Mesenteric fat pad (tissue), 1 donor: ENCODE measurements around the gene EXT2. TPM values are rescaled to one million over a fixed set of nuclear protein-coding genes. Genes with fewer than 3 reads are reported as not detected.

ENCODE experiments used
- DNase-seq: peaks from one replicate; pipeline ENCODE4 v3.0.0-alpha.2; 2020; ENCODE audit warnings: low spot score
- total RNA-seq: library from RNA; stranded (reverse); fragmentation: NEBNext Ultra II Directional; extraction: Animal tissue kit (Norgen Biotek cat#: 25700); gene quantifications from one replicate; pipeline ENCODE4 v1.2.1, GENCODE V29; 2021
- donor health status: DM: yes; HTN: yes; CAD: no.

Gene EXT2
- total RNA-seq, 1 donor from 2014 or later: 54.3 TPM

GRCh38 chr11:44130751-44131150 is 35.3 kb downstream of the EXT2 start:
- DNase-seq: no peak

- DNase-seq: no peak
Observed at GRCh38 chr11:44133335-44133946, 38.0 kb downstream of the EXT2 start.

DNA sequence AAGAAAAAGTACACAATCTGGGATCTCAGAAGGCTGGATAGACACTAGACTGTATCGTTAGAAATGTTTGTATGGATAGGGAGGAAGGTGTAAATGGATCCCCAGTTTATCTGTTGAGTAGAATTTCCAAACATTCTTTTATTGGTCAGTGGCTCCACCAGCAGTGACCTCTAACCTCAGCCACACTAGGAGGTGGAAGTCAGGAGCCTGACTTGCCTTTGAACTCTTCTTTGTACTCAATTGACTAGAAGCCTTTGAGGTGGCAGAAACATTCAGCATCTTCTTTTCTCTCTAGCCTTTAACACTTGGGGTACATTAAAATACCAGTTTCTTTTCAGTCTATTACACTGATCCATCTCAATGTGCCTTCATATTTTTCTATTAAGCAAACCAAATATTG is 39.1 kb downstream of the EXT2 start:
- DNase-seq: no peak

- no peak for DNase-seq
Observed at GRCh38 chr11:44136176-44136945, 40.9 kb downstream of the EXT2 start.

- no peak for DNase-seq
Observed at GRCh38 chr11:44137057-44137456, 41.6 kb downstream of the EXT2 start.

GRCh38 chr11:44138286-44138685 is 42.8 kb downstream of the EXT2 start:
- DNase-seq: no peak

- no peak for DNase-seq
Observed at GRCh38 chr11:44138980-44139379, 43.5 kb downstream of the EXT2 start.

DNA sequence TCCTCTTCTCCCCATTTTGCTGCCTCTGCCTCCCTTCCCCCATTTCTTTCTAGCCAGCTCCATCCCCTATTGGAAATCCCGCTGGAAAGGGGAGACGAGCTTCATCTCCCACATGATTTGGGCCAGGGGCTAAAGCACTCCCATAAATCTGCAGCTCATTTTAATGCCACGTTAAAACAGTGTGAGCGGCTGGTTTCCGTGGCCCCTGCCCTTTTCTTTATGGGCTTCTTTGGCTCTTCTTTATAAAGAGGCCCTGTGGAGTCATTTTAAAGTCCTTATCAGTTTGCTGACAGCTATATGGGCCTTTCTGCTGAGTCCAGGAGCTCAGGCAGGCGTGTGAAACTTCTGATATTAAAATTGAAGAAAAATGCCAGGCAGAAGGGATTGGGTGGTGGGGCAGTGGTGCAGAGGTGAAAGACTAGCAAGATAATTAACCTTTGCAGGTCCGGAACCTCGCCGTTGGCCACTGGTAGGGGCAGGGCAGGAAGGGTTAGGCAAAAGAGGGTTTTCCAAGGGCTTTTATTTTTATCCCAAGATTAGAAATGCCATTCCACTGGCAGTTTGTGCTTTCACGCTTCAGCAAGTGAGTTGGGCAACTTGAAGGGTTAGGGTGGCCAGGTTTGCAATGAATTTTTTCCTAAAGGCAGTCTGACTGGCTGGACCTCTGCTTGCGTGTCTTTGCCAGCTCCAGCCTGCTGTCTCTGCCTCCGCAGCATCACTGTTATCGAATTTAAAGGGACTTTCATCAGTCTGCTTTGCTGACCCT is 44.3 kb downstream of the EXT2 start:
- DNase-seq: no peak

DNA sequence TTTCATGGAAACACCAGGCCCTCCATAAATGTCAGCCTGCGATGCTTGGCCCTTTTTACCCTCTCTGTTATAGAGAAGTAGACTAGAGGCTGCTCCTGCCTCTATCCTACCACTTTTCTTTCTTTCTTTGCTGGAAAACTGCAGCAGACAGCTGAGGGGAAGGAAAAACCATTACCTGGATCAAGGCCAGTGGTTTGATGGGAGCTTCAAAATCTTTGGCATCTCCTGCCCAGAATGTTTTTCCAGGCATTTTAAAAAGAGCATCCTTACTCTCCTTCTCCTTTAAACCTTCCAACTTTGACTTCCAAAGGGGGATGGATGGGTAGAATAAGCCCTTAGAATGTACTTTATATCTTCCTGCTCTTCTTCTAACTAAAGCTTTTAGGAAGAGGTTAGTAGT is 44.9 kb downstream of the EXT2 start:
- DNase-seq: no peak

GRCh38 chr11:44140805-44141204 is 45.3 kb downstream of the EXT2 start:
- DNase-seq: no peak

DNA sequence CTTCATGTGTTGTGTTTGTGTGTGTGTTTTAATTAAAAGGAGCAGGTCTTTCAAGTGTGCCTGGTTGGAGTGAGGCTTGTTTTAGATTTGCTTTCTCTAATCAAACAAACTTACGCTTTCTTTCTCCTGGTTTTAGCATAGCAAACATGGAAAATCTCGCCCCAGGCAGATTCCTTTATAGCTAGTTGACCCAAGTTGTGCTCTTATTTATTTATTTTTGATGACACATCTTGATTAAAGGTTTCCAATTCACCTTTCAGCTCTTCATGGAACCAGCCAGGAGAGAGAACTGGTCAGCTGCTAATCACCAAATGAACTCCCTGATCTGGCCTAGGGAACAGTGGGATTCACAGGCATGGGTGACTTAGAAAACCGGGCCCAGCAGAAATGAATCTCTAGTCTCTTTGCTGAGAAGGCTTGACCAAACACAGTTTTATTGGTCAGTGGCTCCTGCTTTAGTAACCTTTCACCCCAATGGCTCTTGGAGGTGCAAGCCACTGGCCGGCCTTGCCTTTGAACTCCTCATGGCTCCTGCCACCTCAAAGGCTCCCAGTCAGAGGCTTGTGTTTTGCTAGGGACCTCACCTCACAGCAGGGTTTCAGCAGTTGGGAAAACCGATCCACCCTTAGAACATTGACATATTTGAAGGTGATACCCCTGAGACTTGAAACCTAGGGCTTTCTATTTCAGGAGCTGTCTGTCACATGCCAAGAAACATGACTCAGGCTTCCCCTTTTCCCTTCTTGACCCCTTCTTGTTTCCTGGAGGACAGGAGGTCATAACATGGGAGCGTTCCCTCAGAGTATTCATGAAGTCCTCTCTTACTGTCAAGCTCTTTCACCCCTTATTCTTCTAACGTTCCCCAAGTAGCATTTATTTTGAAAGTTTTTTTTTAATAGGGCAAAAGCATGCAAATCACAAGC is 48.8 kb downstream of the EXT2 start:
- no peak for DNase-seq

GRCh38 chr11:44145011-44145775 is 49.7 kb downstream of the EXT2 start:
- DNase-seq: no peak

GRCh38 chr11:44146931-44147330 is 51.5 kb downstream of the EXT2 start:
- no peak for DNase-seq

DNA sequence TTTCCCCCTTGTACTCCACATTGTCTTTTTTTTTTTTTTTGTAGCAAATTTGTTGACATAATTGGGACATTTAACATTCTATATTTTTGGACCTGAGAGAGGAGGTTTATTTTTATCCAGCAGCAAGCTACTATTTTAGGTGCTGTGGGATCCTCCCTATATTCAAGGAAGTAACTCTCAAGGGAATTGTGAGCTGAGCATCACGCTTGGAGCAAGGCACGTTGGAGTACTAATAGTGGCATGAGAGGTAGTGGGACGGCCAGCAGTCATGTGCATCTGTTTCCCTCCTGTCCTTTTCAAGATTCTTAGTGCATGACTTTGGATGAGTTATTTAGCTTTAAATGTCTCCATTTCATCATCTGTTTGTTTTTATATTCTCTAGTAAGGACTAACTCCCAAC is 52.3 kb downstream of the EXT2 start:
- no peak for DNase-seq

DNA sequence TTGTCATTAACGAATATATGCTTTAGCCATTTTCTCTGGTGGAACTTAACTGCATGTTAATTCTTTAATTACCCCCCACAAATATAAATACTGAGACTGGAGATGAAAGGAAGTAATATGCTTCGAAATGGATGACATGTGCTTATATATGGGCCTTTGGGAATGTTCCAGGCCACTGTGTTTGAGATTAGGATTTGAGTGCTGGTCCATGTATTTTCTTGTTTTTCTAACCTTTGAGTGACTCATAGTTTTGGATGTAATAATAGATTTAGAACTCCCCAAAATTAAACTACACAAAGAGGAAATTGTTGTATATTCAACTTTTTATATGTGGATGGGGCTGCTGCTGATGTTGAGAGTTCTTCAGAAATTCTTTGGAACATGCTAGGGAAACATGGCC is 54.2 kb downstream of the EXT2 start:
- DNase-seq: no peak

GRCh38 chr11:44150401-44150800 is 54.9 kb downstream of the EXT2 start:
- DNase-seq: no peak

- DNase-seq: no peak
Observed at GRCh38 chr11:44157019-44157418, 61.5 kb downstream of the EXT2 start.

DNA sequence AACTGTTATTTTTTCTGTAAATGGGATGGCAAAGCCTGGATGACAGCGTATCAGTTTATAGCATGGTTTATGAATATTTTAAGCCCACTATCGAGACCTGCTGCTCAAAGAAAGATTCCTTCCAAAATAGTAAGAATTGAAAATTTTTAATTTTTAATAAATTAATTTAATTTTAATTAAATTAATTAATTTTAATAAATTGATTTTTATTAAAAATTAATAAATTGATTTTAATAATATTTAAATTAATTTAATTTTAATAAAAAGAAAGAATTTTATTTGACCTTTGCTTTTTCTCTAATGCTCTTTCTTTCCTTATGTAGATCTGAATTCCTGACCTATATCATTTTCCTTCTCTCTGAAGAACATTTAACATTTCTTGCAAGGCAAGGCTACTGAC is 62.9 kb downstream of the EXT2 start:
- DNase-seq: no peak

- no peak for DNase-seq
Observed at GRCh38 chr11:44159848-44160721, 64.6 kb downstream of the EXT2 start.
